Measurements from ENCODE around the gene CASP8AP2.

DNA sequence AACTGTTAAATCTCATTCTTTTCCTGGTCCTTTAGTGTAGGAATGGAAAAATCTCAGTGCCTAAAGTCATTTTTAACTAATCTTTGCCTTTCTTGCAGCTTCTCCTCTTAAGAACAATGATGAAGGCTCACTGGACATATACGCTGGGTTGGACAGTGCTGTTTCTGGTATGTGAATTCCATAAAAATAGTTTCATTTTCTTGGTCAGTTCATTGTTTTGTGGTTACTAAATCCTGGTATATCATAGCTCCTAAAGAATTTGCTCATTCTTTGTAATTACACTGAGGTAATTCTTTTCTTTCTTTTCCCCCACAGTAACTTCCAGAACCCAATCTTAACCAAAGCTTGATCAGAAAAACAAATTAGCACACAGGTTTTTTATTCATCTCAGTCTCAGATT is 23.4 kb downstream of the CASP8AP2 start:
- TF ChIP-seq, protein P1, sequence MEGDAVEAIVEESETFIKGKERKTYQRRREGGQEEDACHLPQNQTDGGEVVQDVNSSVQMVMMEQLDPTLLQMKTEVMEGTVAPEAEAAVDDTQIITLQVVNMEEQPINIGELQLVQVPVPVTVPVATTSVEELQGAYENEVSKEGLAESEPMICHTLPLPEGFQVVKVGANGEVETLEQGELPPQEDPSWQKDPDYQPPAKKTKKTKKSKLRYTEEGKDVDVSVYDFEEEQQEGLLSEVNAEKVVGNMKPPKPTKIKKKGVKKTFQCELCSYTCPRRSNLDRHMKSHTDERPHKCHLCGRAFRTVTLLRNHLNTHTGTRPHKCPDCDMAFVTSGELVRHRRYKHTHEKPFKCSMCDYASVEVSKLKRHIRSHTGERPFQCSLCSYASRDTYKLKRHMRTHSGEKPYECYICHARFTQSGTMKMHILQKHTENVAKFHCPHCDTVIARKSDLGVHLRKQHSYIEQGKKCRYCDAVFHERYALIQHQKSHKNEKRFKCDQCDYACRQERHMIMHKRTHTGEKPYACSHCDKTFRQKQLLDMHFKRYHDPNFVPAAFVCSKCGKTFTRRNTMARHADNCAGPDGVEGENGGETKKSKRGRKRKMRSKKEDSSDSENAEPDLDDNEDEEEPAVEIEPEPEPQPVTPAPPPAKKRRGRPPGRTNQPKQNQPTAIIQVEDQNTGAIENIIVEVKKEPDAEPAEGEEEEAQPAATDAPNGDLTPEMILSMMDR (IDR thresholded peaks at IDR 0.05; ENCODE audit: poor library complexity, severe bottlenecking), result no peak
- TF ChIP-seq TAF1 (IDR thresholded peaks at IDR 0.05; ENCODE audit: low read depth), result no peak
- TF ChIP-seq EZH2 (IDR thresholded peaks at IDR 0.05; ENCODE audit: borderline replicate concordance, insufficient read depth, low read length, poor library complexity, severe bottlenecking), result no peak
- no peak for TF ChIP-seq RAD21 (conservative IDR thresholded peaks at IDR 0.05)
- TF ChIP-seq, protein P2, sequence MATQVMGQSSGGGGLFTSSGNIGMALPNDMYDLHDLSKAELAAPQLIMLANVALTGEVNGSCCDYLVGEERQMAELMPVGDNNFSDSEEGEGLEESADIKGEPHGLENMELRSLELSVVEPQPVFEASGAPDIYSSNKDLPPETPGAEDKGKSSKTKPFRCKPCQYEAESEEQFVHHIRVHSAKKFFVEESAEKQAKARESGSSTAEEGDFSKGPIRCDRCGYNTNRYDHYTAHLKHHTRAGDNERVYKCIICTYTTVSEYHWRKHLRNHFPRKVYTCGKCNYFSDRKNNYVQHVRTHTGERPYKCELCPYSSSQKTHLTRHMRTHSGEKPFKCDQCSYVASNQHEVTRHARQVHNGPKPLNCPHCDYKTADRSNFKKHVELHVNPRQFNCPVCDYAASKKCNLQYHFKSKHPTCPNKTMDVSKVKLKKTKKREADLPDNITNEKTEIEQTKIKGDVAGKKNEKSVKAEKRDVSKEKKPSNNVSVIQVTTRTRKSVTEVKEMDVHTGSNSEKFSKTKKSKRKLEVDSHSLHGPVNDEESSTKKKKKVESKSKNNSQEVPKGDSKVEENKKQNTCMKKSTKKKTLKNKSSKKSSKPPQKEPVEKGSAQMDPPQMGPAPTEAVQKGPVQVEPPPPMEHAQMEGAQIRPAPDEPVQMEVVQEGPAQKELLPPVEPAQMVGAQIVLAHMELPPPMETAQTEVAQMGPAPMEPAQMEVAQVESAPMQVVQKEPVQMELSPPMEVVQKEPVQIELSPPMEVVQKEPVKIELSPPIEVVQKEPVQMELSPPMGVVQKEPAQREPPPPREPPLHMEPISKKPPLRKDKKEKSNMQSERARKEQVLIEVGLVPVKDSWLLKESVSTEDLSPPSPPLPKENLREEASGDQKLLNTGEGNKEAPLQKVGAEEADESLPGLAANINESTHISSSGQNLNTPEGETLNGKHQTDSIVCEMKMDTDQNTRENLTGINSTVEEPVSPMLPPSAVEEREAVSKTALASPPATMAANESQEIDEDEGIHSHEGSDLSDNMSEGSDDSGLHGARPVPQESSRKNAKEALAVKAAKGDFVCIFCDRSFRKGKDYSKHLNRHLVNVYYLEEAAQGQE (IDR thresholded peaks at IDR 0.05; ENCODE audit: borderline replicate concordance), result no peak
- TF ChIP-seq POLR2AphosphoS5 (IDR thresholded peaks at IDR 0.05), result no peak
- no peak for TF ChIP-seq EP300 (conservative IDR thresholded peaks at IDR 0.05; ENCODE audit: poor library complexity, severe bottlenecking)
- TF ChIP-seq MXI1 (conservative IDR thresholded peaks at IDR 0.05; ENCODE audit: poor library complexity, severe bottlenecking), result no peak
- no peak for TF ChIP-seq SMC3 (conservative IDR thresholded peaks at IDR 0.05; ENCODE audit: poor library complexity)
